ENCODE measurements around the gene ZNF821.

GRCh38 chr16:71880176-71880575, 3.8 kb downstream of the ZNF821 start:
- TF ChIP-seq, protein P1, sequence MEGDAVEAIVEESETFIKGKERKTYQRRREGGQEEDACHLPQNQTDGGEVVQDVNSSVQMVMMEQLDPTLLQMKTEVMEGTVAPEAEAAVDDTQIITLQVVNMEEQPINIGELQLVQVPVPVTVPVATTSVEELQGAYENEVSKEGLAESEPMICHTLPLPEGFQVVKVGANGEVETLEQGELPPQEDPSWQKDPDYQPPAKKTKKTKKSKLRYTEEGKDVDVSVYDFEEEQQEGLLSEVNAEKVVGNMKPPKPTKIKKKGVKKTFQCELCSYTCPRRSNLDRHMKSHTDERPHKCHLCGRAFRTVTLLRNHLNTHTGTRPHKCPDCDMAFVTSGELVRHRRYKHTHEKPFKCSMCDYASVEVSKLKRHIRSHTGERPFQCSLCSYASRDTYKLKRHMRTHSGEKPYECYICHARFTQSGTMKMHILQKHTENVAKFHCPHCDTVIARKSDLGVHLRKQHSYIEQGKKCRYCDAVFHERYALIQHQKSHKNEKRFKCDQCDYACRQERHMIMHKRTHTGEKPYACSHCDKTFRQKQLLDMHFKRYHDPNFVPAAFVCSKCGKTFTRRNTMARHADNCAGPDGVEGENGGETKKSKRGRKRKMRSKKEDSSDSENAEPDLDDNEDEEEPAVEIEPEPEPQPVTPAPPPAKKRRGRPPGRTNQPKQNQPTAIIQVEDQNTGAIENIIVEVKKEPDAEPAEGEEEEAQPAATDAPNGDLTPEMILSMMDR (IDR thresholded peaks at IDR 0.05), result no peak
- no peak for TF ChIP-seq POLR2AphosphoS5 (IDR thresholded peaks at IDR 0.05)
- TF ChIP-seq POLR2A (IDR thresholded peaks at IDR 0.05), result no peak
- TF ChIP-seq EP300 (IDR thresholded peaks at IDR 0.05), result no peak
